K562 (cell line): ENCODE results near the gene ODAPH. TPM values are rescaled to one million over a fixed set of nuclear protein-coding genes. Genes with fewer than 3 reads are reported as not detected.

ENCODE experiments used
- CAMTA2 ChIP-seq: fragments of 250-450 bp; sonication (Bioruptor Pico); conservative IDR thresholded peaks from 2 replicates; pipeline ENCODE4 v1.5.1; 2022
- ELF4 ChIP-seq: fragments of 450-650 bp; formaldehyde crosslinking; IDR thresholded peaks from 2 replicates; pipeline ENCODE4 v1.4.0; 2022; ENCODE audit warnings: missing genetic modification characterization
- FOXM1 ChIP-seq, 2 experiments: fragments of 450-650 bp in 1 of 2; sonication (generic) in 1 of 2; formaldehyde crosslinking in 1 of 2; IDR thresholded peaks; 2 replicates each; pipeline versions ENCODE4 v1.6.1 to v1.9.0; 2017 to 2022; ENCODE audit warnings: low read depth in 2 of 2, mild to moderate bottlenecking in 2 of 2, missing genetic modification reagents in 1 of 2, moderate library complexity in 1 of 2
- KLF1 ChIP-seq: fragments of 450-650 bp; IDR thresholded peaks from 2 replicates; pipeline ENCODE4 v1.6.1; 2016; ENCODE audit warnings: missing genetic modification characterization, missing compliant biosample characterization
- NCOA2 ChIP-seq, 2 experiments: fragments of 450-650 bp; IDR thresholded peaks; 2 replicates each; pipeline ENCODE4 v1.6.1; 2018; ENCODE audit warnings: mild to moderate bottlenecking in 2 of 2, moderate library complexity in 1 of 2; ENCODE audit not compliant: partially characterized antibody in 2 of 2
- RNF2 ChIP-seq: sonication (generic); IDR thresholded peaks from 2 replicates; pipeline ENCODE4 v1.6.1; 2016
- TOE1 ChIP-seq, 2 experiments: fragments of 450-650 bp in 1 of 2; sonication (generic) in 1 of 2; formaldehyde crosslinking in 1 of 2; IDR thresholded peaks; 2 replicates each; pipeline versions ENCODE4 v1.7.1 to v1.8.0; 2016 to 2022; ENCODE audit warnings: borderline replicate concordance in 2 of 2, mild to moderate bottlenecking in 2 of 2, antibody characterized with exemption in 1 of 2, inconsistent platforms in 1 of 2, low read depth in 1 of 2, missing genetic modification reagents in 1 of 2, moderate library complexity in 1 of 2
- polyA plus RNA-seq, 8 experiments: library from polyadenylated mRNA; depleted of rRNA in 4 of 8; stranded (reverse) in 5 of 8; unstranded in 3 of 8; fragments of >200 nt; fragmentation: Nextera tagmentation in 2 of 8; fragmentation: Illumina TruSeq in 1 of 8; extraction: Ambion mirVana in 2 of 8; extraction: Trizol in 1 of 8; gene quantifications; 2 replicates each; pipeline versions ENCODE4 v1.2.1 to v1.2.3, GENCODE V29; 2011 to 2014; ENCODE audit warnings: inconsistent platforms in 1 of 8, missing spikeins in 1 of 8
- total RNA-seq, 7 experiments: library from RNA; depleted of rRNA in 6 of 7; stranded (reverse); fragments of >200 nt in 6 of 7; fragmentation: Illumina TruSeq in 2 of 7; extraction: Trizol in 2 of 7; gene quantifications; 2 replicates each; pipeline versions ENCODE4 v1.2.1 to v1.2.3, GENCODE V29; 2011 to 2021; ENCODE audit warnings: low replicate concordance in 1 of 7
- TF ChIP-seq, protein P1 (sequence below), 2 experiments: fragments of 450-650 bp; IDR thresholded peaks; 2 replicates each; pipeline ENCODE4 v1.6.1; 2016; ENCODE audit warnings: mild to moderate bottlenecking in 2 of 2, borderline replicate concordance in 1 of 2, low read depth in 1 of 2, moderate library complexity in 1 of 2
- TF ChIP-seq, protein P2 (sequence below): fragments of 450-650 bp; IDR thresholded peaks from 2 replicates; pipeline ENCODE4 v1.6.1; 2016; ENCODE audit warnings: mild to moderate bottlenecking
- TF ChIP-seq, protein P3 (sequence below), 2 experiments: fragments of 450-650 bp in 1 of 2; sonication (generic) in 1 of 2; formaldehyde crosslinking in 1 of 2; IDR thresholded peaks in 1 of 2; conservative IDR thresholded peaks in 1 of 2; 2 replicates each; pipeline versions ENCODE4 v1.6.1 to v1.8.1; 2016 to 2023; ENCODE audit warnings: mild to moderate bottlenecking in 2 of 2, moderate library complexity in 2 of 2, inconsistent platforms in 1 of 2, missing genetic modification reagents in 1 of 2
- TF ChIP-seq, protein P4 (sequence below): sonication (generic); formaldehyde crosslinking; IDR thresholded peaks from 2 replicates; pipeline ENCODE4 v1.8.0; 2022; ENCODE audit warnings: missing genetic modification reagents, mild to moderate bottlenecking, moderate library complexity, borderline replicate concordance

The ODAPH gene
- total and polyA plus RNA-seq, 9 of the 15 experiments (the other 6 are each of a cell fraction or from before 2014, with no cell fraction given), result not detected

DNA sequence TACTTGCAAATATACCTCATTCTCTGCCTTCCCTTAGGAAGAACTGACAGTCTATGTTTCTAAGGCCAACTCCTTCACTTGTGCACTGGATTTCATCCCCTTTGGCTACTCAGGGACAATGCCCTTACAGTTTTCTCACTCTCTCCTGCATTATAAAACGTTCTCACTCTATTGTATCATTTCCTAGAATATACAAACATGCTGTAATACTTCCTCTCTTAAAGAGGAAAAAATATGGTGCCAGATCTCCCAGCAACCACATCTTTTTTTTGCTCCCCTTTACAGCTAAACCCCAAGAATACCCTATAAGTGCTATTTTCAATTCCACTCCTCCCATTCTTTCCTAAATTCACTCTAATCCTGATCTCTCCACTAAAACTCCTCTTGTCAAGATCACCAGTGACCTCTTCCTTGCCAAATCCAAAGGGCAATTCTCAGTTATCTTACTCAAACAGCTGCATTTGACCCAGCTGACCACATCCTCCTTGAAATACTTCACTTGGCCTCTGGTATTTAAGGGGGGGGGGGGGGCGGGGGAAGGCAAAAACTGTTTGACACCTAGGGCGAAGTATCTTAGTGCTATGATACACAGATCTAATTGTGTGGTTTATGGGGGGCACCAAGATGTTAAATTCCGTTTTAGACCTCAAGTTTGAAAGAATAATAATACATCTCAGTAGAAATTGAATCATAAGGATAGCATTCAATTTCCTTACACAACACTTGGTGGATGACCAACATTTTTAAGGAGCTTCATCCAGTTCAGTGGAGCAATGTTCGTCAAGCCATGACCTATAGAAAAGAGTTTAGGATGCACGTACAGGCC is 43.3 kb upstream of the ODAPH start (continued):
- TF ChIP-seq, protein P1, sequence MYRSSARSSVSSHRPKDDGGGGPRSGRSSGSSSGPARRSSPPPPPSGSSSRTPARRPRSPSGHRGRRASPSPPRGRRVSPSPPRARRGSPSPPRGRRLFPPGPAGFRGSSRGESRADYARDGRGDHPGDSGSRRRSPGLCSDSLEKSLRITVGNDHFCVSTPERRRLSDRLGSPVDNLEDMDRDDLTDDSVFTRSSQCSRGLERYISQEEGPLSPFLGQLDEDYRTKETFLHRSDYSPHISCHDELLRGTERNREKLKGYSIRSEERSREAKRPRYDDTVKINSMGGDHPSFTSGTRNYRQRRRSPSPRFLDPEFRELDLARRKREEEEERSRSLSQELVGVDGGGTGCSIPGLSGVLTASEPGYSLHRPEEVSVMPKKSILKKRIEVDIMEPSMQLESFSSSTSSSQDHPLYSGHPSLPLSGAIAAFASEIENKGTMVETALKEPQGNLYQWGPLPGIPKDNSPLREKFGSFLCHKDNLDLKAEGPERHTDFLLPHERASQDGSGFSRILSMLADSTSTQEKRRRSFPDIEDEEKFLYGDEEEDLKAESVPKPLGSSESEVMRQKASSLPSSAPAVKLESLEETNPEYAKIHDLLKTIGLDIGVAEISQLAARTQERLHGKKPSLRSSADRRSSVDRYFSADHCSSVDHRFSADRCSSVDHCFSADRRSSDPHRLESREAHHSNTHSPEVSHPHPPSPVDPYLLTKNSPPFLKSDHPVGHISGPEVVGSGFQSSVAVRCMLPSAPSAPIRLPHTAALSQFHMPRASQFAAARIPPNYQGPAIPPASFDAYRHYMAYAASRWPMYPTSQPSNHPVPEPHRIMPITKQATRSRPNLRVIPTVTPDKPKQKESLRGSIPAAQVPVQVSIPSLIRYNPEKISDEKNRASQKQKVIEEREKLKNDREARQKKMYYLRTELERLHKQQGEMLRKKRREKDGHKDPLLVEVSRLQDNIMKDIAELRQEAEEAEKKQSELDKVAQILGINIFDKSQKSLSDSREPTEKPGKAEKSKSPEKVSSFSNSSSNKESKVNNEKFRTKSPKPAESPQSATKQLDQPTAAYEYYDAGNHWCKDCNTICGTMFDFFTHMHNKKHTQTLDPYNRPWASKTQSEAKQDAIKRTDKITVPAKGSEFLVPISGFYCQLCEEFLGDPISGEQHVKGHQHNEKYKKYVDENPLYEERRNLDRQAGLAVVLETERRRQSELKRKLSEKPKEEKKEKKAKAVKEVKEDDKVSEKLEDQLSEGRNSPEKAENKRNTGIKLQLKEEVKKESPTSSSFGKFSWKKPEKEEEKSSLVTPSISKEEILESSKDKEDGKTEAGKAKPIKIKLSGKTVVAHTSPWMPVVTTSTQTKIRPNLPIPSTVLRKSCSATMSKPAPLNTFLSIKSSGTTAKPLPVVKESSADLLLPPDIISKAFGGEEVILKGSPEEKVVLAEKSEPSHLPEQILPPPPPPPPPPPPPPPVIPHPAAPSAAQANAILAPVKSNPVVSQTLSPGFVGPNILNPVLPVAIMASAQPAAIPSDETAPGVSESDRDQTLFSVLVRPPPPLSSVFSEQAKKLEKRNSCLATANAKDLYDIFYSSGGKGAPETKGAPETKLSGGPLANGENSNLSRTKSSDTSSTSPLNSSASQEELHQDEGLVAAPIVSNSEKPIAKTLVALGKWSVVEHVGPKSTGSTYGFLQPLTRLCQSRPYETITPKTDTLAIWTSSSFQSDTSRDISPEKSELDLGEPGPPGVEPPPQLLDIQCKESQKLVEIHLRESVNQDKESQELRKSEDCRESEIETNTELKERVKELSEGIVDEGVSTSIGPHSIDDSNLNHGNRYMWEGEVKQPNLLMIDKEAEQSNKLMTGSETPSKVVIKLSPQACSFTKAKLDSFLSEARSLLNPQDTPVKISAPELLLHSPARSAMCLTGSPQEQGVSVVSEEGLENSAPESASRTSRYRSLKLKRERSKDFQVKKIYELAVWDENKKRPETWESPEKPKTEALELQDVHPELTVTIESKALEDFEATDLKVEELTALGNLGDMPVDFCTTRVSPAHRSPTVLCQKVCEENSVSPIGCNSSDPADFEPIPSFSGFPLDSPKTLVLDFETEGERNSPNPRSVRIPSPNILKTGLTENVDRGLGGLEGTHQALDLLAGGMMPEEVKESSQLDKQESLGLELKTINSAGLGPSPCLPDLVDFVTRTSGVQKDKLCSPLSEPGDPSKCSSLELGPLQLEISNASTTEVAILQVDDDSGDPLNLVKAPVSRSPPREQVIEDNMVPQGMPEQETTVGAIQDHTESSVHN (IDR thresholded peaks at IDR 0.05; ENCODE audit: borderline replicate concordance in 1 of 2, low read depth in 1 of 2), result peak in 1 of 2 experiments; percentile 84; a peak in 1 of 4 replicates
- 0 out of 2 replicates have a peak, but pooled peaks have one; percentile 44 for TF ChIP-seq TOE1 (IDR thresholded peaks at IDR 0.05; ENCODE audit: borderline replicate concordance)
- TF ChIP-seq TOE1 (CRISPR knock-in tag; IDR thresholded peaks at IDR 0.05; ENCODE audit: borderline replicate concordance, low read depth), result no peak
- TF ChIP-seq, protein P2, sequence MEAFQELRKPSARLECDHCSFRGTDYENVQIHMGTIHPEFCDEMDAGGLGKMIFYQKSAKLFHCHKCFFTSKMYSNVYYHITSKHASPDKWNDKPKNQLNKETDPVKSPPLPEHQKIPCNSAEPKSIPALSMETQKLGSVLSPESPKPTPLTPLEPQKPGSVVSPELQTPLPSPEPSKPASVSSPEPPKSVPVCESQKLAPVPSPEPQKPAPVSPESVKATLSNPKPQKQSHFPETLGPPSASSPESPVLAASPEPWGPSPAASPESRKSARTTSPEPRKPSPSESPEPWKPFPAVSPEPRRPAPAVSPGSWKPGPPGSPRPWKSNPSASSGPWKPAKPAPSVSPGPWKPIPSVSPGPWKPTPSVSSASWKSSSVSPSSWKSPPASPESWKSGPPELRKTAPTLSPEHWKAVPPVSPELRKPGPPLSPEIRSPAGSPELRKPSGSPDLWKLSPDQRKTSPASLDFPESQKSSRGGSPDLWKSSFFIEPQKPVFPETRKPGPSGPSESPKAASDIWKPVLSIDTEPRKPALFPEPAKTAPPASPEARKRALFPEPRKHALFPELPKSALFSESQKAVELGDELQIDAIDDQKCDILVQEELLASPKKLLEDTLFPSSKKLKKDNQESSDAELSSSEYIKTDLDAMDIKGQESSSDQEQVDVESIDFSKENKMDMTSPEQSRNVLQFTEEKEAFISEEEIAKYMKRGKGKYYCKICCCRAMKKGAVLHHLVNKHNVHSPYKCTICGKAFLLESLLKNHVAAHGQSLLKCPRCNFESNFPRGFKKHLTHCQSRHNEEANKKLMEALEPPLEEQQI, result 0 out of 2 replicates have a peak, but pooled peaks have one; percentile 23
- TF ChIP-seq ELF4, result 0 out of 2 replicates have a peak, but pooled peaks have one; percentile 59
- peak; percentile 32; the same call in 1 of the 2 replicates for TF ChIP-seq RNF2
- TF ChIP-seq, protein P3, sequence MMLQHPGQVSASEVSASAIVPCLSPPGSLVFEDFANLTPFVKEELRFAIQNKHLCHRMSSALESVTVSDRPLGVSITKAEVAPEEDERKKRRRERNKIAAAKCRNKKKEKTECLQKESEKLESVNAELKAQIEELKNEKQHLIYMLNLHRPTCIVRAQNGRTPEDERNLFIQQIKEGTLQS (IDR thresholded peaks at IDR 0.05), result peak; percentile 31; the same call in 1 of the 2 replicates
- TF ChIP-seq, protein P3 (CRISPR knock-in tag; conservative IDR thresholded peaks at IDR 0.05), result no peak
- TF ChIP-seq KLF1 (tag), result no peak
- TF ChIP-seq CAMTA2 (CRISPR knock-in tag), result no peak
- TF ChIP-seq FOXM1 (IDR thresholded peaks at IDR 0.05; ENCODE audit: low read depth), result peak; percentile 72; the same call in 1 of the 2 replicates
- no peak for TF ChIP-seq FOXM1 (CRISPR knock-in tag; IDR thresholded peaks at IDR 0.05; ENCODE audit: low read depth)
- TF ChIP-seq, protein P4, sequence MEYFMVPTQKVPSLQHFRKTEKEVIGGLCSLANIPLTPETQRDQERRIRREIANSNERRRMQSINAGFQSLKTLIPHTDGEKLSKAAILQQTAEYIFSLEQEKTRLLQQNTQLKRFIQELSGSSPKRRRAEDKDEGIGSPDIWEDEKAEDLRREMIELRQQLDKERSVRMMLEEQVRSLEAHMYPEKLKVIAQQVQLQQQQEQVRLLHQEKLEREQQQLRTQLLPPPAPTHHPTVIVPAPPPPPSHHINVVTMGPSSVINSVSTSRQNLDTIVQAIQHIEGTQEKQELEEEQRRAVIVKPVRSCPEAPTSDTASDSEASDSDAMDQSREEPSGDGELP (CRISPR knock-in tag), result peak; percentile 83
- TF ChIP-seq NCOA2 (IDR thresholded peaks at IDR 0.05; ENCODE audit: partially characterized antibody in 2 of 2), result peak in 1 of 2 experiments; percentile 11
